HepG2 (cell line): Measurements from ENCODE around the gene HS3ST2. TPM values are rescaled to one million over a fixed set of nuclear protein-coding genes. Genes with fewer than 3 reads are reported as not detected.

ENCODE experiments used
- ATAC-seq: fragments of 200-7000 bp; cut with Tn5 transposase; 3 replicates; pipeline ENCODE4 v1.9.1; 2020; ENCODE audit warnings: mild to moderate bottlenecking, moderate library complexity
- BruUV-seq: library from RNA; stranded (reverse); fragments of 400-500 nt; replicated peaks from 2 replicates; lab custom pipeline; 2021; lab: Mats Ljungman, UMichigan
- CTCF ChIA-PET: fragments of 300-600 bp; formaldehyde crosslinking; extraction: SDS; loops from one replicate; lab custom pipeline; 2021; ENCODE audit warnings: low total read pairs, inconsistent platforms, low intra/inter-chr PET ratio; lab: Yijun Ruan, JAX
- POLR2A ChIA-PET: fragments of 350-600 bp; sonication (Branson Sonifier 250); formaldehyde crosslinking; loops from one replicate; lab custom pipeline; 2020; ENCODE audit warnings: antibody characterized with exemption, inconsistent platforms; lab: Yijun Ruan, JAX
- DNase-seq: peaks from one replicate; pipeline ENCODE4 v3.0.0-alpha.2; 2015; ENCODE audit warnings: low spot score
- FAIRE-seq: peaks from 3 replicates; lab custom pipeline; 2011; peaks lifted over from hg19 to GRCh38; lab: Jason Lieb, UNC
- H2AFZ ChIP-seq: one replicate; pipeline ENCODE4 v1.6.1; 2011; ENCODE audit warnings: low read length, inconsistent platforms
- H3K27ac ChIP-seq: fragments of 300-600 bp; 3 replicates; pipeline ENCODE4 v1.8.0; 2011; ENCODE audit warnings: mixed run types, mild to moderate bottlenecking, mixed read lengths, low read length, inconsistent platforms; ENCODE audit not compliant: insufficient read depth; ENCODE audit errors: extremely low read length
- H3K27me3 ChIP-seq, 2 experiments: fragments of 200-600 bp in 1 of 2; 2 replicates in 1 of 2; 3 replicates in 1 of 2; pipeline versions ENCODE4 v1.6.0 to v1.8.0; 2011; ENCODE audit warnings: low read length in 2 of 2, mild to moderate bottlenecking in 2 of 2, moderate library complexity in 2 of 2, inconsistent platforms in 1 of 2; ENCODE audit not compliant: insufficient read depth in 2 of 2, control insufficient read depth in 1 of 2
- H3K36me3 ChIP-seq, 2 experiments: fragments of 200-600 bp in 1 of 2; replicated peaks in 1 of 2; 2 replicates in 1 of 2; 3 replicates in 1 of 2; pipeline versions ENCODE4 v1.5.1 to v1.8.0; 2011; ENCODE audit warnings: low read length in 2 of 2, inconsistent platforms in 1 of 2; ENCODE audit not compliant: insufficient read depth in 2 of 2, control insufficient read depth in 1 of 2
- H3K4me1 ChIP-seq: 2 replicates; pipeline ENCODE4 v1.5.1; 2012; ENCODE audit warnings: low read length, inconsistent platforms; ENCODE audit not compliant: insufficient read depth
- H3K4me2 ChIP-seq: 2 replicates; pipeline ENCODE4 v1.6.0; 2011; ENCODE audit warnings: low read depth, low read length, inconsistent platforms
- H3K4me3 ChIP-seq, 3 experiments: fragments of 200-600 bp in 1 of 3; sonication (generic), shearing (Covaris generic) in 1 of 3; replicated peaks in 1 of 3; 2 replicates each; pipeline ENCODE4 v1.5.1; 2011 to 2016; ENCODE audit warnings: low read length in 3 of 3, inconsistent platforms in 2 of 3, low read depth in 2 of 3, mild to moderate bottlenecking in 2 of 3, control low read depth in 1 of 3, mixed read lengths in 1 of 3; ENCODE audit not compliant: insufficient read depth in 1 of 3
- H3K79me2 ChIP-seq: one replicate; pipeline ENCODE4 v1.6.1; 2011; ENCODE audit warnings: low read length, inconsistent platforms; ENCODE audit not compliant: insufficient read depth
- H3K9ac ChIP-seq: 2 replicates; pipeline ENCODE4 v1.6.0; 2011; ENCODE audit warnings: mild to moderate bottlenecking, low read depth, low read length, inconsistent platforms; ENCODE audit not compliant: insufficient read depth
- H3K9me3 ChIP-seq: 2 replicates; pipeline ENCODE4 v1.5.1; 2012; ENCODE audit warnings: mild to moderate bottlenecking, low read length
- H4K20me1 ChIP-seq: 2 replicates; pipeline ENCODE4 v1.6.0; 2011; ENCODE audit warnings: inconsistent platforms, mild to moderate bottlenecking, low read length, moderate library complexity; ENCODE audit not compliant: insufficient read depth
- BORCS8-MEF2B ChIP-seq: sonication (generic); formaldehyde crosslinking; IDR thresholded peaks from 2 replicates; pipeline ENCODE4 v1.8.0; 2022; ENCODE audit warnings: mild to moderate bottlenecking, missing genetic modification reagents
- CHD4 ChIP-seq: fragments of 200-600 bp; sonication (generic); IDR thresholded peaks from 2 replicates; pipeline ENCODE4 v1.7.0; 2017; ENCODE audit warnings: mild to moderate bottlenecking, low read length, borderline replicate concordance
- E2F2 ChIP-seq: sonication (generic); formaldehyde crosslinking; IDR thresholded peaks from 2 replicates; pipeline ENCODE4 v1.4.0; 2020; ENCODE audit warnings: missing genetic modification reagents, borderline replicate concordance
- FOXO4 ChIP-seq: sonication (generic); formaldehyde crosslinking; conservative IDR thresholded peaks from 2 replicates; pipeline ENCODE4 v1.8.1; 2023; ENCODE audit warnings: missing genetic modification reagents
- HNF1A ChIP-seq, 2 experiments: sonication (generic) in 1 of 2; formaldehyde crosslinking in 1 of 2; IDR thresholded peaks; 2 replicates each; pipeline versions ENCODE4 v1.4.0 to v1.6.1; 2016 to 2020; ENCODE audit warnings: borderline replicate concordance in 1 of 2, low read depth in 1 of 2, mild to moderate bottlenecking in 1 of 2, missing genetic modification reagents in 1 of 2
- MIER3 ChIP-seq: IDR thresholded peaks from 2 replicates; pipeline ENCODE4 v1.6.1; 2016; ENCODE audit warnings: missing compliant biosample characterization, borderline replicate concordance
- NFATC3 ChIP-seq: sonication (generic); formaldehyde crosslinking; IDR thresholded peaks from 2 replicates; pipeline ENCODE4 v1.5.1; 2020; ENCODE audit warnings: mild to moderate bottlenecking, missing genetic modification reagents
- NKX3-1 ChIP-seq: sonication (generic); formaldehyde crosslinking; IDR thresholded peaks from 2 replicates; pipeline ENCODE4 v1.5.0; 2020; ENCODE audit warnings: missing genetic modification reagents
- NR1H2 ChIP-seq: sonication (generic); formaldehyde crosslinking; IDR thresholded peaks from 2 replicates; pipeline ENCODE4 v1.8.1; 2022; ENCODE audit warnings: low read depth, missing genetic modification reagents, borderline replicate concordance
- TIGD3 ChIP-seq: sonication (generic); formaldehyde crosslinking; IDR thresholded peaks from 2 replicates; pipeline ENCODE4 v1.5.1; 2020; ENCODE audit warnings: mild to moderate bottlenecking, missing genetic modification reagents, borderline replicate concordance
- WIZ ChIP-seq: sonication (generic); formaldehyde crosslinking; IDR thresholded peaks from 2 replicates; pipeline ENCODE4 v1.5.1; 2020; ENCODE audit warnings: mild to moderate bottlenecking, missing genetic modification reagents
- ZFP62 ChIP-seq: sonication (generic); formaldehyde crosslinking; IDR thresholded peaks from 2 replicates; pipeline ENCODE4 v1.4.0; 2020; ENCODE audit warnings: missing genetic modification reagents
- ZNF503 ChIP-seq: sonication (generic); formaldehyde crosslinking; IDR thresholded peaks from 2 replicates; pipeline ENCODE4 v1.4.0; 2020; ENCODE audit warnings: missing genetic modification reagents
- ZNF768 ChIP-seq: sonication (generic); formaldehyde crosslinking; IDR thresholded peaks from 2 replicates; pipeline ENCODE4 v1.4.0; 2020; ENCODE audit warnings: missing genetic modification reagents
- ZNF792 ChIP-seq: IDR thresholded peaks from 2 replicates; pipeline ENCODE4 v1.6.1; 2016
- in situ Hi-C: cut with HindIII; loops from 2 replicates; pipeline ENCODE4 v1.10.0; 2017; ENCODE audit warnings: low pct_unique_long_range_greater_than_20kb; ENCODE audit not compliant: extremely low pct_ligation_motif_present
- intact Hi-C: fragments of 100-400 bp; cut with micrococcal nuclease; formaldehyde crosslinking; loops from one replicate; pipeline ENCODE4 v1.10.0; 2022; ENCODE audit not compliant: unreplicated experiment
- polyA plus RNA-seq, 8 experiments: library from polyadenylated mRNA; depleted of rRNA in 3 of 8; stranded (reverse) in 7 of 8; unstranded in 1 of 8; fragments of >200 nt; fragmentation: Illumina TruSeq in 4 of 8; extraction: Trizol in 4 of 8; gene quantifications; 2 replicates each; pipeline versions ENCODE4 v1.2.1 to v1.2.3, GENCODE V29; 2011 to 2016; ENCODE audit warnings: low read depth in 4 of 8, missing spikeins in 1 of 8, mixed read lengths in 1 of 8; ENCODE audit not compliant: insufficient read depth in 1 of 8
- total RNA-seq, 5 experiments: library from RNA; depleted of rRNA; stranded (reverse); fragments of >200 nt; fragmentation: Illumina TruSeq; extraction: Trizol; gene quantifications; 2 replicates each; pipeline ENCODE4 v1.2.3, GENCODE V29; 2016; ENCODE audit warnings: low read depth in 1 of 5

HS3ST2 gene
- total and polyA plus RNA-seq, 2 of the 13 experiments (the other 11 are each of a cell fraction or from before 2014, with no cell fraction given), result not detected

- no peaks in the 10 kb centered on the region for H3K9me3 ChIP-seq
- no peak overlapping the region for H3K9ac ChIP-seq
- ATAC-seq (no peak), FAIRE-seq (no peak), DNase-seq (no peak)
- no peaks in the 10 kb centered on the region for H3K36me3 ChIP-seq
- POLR2A ChIA-PET, result no interaction called here
- no TSS peak for BruUV-seq
- no peaks in the 10 kb centered on the region for H3K79me2 ChIP-seq
- TF ChIP-seq ZNF503 (CRISPR knock-in tag), result no peak
- TF ChIP-seq NKX3-1 (CRISPR knock-in tag), result no peak
- TF ChIP-seq WIZ (CRISPR knock-in tag), result no peak
- no peak for TF ChIP-seq ZNF768
- TF ChIP-seq MIER3 (CRISPR knock-in tag), result no peak
- TF ChIP-seq NFATC3 (CRISPR knock-in tag), result no peak
- no peak for TF ChIP-seq TIGD3 (CRISPR knock-in tag)
- TF ChIP-seq BORCS8-MEF2B (CRISPR knock-in tag), result no peak
- no peak for TF ChIP-seq NR1H2 (CRISPR knock-in tag)
- TF ChIP-seq ZFP62, result no peak
- no peak for TF ChIP-seq FOXO4 (CRISPR knock-in tag)
- TF ChIP-seq ZNF792 (CRISPR knock-in tag), result no peak
- no peak for TF ChIP-seq CHD4
- TF ChIP-seq HNF1A (IDR thresholded peaks at IDR 0.05; ENCODE audit: low read depth), result no peak
- TF ChIP-seq HNF1A (CRISPR knock-in tag; IDR thresholded peaks at IDR 0.05; ENCODE audit: borderline replicate concordance), result no peak
- no peak for TF ChIP-seq E2F2 (CRISPR knock-in tag)
- TF ChIP-seq, all 625 proteins: peak for 0
- no peak overlapping the region for H3K27ac ChIP-seq
- no peaks in the 10 kb centered on the region for H4K20me1 ChIP-seq
- H3K4me3 ChIP-seq, result no peak overlapping the region
- in situ Hi-C loops, result no loop called here
- H2AFZ ChIP-seq, result no peak overlapping the region
- H3K4me2 ChIP-seq, result no peak overlapping the region
- no peaks in the 10 kb centered on the region for H3K4me1 ChIP-seq
- H3K27me3 ChIP-seq, result no peaks in the 10 kb centered on the region
- intact Hi-C loops, result no loop called here
- CTCF ChIA-PET, result no interaction called here
These were observed 48.5 kb upstream of the HS3ST2 start for GRCh38 chr16:22765479-22765878.
